Stimulated activated CD4-positive, alpha-beta T cell treated with anti-CD3 and anti-CD28 coated beads, Interleukin-2, amount 100 ng/mL, for 48 hours (primary cell): ENCODE data around the gene THRAP3.
A peak's percentile ranks its signal among the peaks of the same experiment; 100 is the strongest.

Source experiments
- DNase-seq, 2 donors: peaks; one replicate each; pipeline ENCODE4 v3.0.0-alpha.2; 2020

The THRAP3 gene

GRCh38 chr1:36329817-36330216 lies 105.6 kb downstream of the THRAP3 start:
- DNase-seq: no peak

GRCh38 chr1:36330940-36331339 lies 106.7 kb downstream of the THRAP3 start:
- DNase-seq: no peak

DNA sequence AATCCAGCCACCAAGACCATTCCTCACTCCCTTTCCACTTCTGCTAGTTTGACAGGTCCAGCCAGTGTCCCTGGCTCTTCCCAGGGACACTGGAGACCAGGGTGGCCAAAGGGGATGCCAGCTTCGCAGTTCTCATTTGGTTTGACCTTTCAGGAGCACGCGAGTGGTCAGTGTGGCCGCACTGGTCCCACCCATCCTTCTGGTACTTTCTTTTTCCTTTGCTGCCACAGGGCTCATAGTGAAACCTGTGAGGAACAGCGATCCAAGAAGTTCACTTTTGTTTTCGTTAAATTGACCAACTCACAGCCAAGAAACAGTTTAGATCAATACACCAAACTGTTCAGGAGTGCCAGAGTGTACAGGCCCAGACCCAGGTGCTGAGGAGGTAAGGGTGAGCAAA lies 113.6 kb downstream of the THRAP3 start:
- DNase-seq: no peak

DNA sequence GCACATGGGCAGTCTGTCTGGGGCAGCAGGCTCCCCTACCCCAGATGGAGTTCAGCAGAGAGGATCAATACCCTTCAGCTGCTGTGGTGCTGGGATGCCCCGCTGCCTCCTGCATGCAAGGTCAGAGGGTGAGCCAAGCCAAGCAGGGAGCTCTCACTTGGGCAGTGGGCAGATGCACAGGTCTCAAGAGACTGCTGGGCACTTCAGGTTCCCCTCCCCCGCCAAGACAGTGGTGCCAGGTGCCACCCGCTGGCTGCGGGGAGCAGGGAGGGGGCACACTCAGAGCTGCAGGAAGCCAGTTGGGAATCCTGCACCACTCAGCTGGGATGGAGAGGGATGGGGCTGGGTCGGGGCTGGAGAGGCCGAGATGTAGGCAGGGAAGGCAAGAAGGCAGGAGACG lies 115.0 kb downstream of the THRAP3 start:
- DNase-seq: no peak

DNA sequence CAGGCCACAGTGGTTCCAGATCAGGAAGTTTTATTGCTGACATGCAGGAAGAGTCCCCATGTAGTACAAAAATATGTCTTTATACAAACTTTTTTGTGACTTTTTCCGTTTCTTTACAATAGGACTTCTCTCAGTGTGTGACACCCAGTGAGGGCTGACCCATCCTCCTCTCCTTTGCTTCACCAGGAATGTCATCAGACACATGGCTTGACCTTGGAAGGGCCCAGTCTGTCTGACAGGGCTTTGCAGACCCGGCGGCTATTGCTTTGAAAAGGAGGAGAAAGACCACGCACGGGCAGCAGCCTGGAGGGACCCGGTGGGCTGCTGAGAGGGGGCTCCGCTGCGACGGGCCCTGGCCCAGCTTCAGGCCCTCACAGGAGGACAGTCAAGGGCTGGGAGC lies 115.4 kb downstream of the THRAP3 start:
- no peak for DNase-seq

- no peak for DNase-seq
Observed at GRCh38 chr1:36341626-36342320, 117.5 kb downstream of the THRAP3 start.

DNA sequence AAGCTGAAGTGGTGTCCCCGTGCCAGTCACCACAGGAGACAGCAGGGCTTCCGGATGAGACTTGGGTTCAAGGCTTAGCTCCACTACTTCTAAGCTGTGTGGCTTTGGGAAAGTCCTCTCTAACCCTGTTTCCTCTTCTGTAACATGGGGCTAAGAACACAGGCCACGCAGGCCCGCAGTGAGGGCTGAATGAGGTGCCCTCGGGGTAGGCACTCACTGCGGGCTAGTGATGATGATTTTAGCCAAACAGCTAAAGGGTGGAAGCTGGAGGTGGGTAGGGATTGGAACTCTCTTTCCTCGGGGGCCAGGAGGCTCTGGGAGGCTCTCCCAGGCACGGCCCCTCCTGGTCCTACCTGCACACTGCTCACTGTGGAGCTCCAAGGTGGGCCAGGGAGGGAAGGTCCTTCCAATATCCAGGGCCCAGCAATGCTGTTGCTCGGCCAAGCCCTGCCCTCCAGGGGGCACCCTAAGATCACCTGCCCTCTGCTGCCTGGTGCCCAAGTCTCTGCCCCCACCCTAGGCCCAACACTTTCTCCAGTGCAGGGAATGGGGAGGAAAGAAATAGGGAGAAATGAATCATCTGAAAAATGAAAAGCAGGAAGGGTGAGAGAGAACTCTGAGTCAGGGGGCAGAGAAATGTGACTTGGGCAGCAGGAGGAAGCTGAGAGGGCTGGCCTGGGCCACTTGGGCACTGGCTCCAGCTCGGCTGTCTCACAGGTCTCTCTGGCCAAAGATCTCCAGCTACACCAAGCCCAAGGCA lies 118.4 kb downstream of the THRAP3 start:
- DNase-seq: peak in 1 of 2 donors; percentile 53

GRCh38 chr1:36343651-36344394 lies 119.6 kb downstream of the THRAP3 start:
- DNase-seq: no peak

DNA sequence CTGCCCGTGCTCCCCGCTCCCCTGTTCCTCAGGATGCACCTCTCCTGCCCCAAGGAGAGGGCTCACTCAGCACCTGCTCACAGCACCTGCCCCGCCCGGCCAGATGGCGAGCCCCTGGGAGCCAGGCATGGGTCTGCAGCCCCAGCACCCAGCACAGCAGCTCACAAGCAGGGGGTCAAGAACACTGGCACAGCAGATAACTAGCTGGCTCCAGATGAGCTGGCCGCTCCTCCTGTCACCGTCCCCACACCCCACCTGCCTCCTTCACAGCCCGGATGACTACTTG lies 120.1 kb downstream of the THRAP3 start:
- no peak for DNase-seq

- DNase-seq: no peak
Observed at GRCh38 chr1:36345353-36345752, 121.1 kb downstream of the THRAP3 start.

DNA sequence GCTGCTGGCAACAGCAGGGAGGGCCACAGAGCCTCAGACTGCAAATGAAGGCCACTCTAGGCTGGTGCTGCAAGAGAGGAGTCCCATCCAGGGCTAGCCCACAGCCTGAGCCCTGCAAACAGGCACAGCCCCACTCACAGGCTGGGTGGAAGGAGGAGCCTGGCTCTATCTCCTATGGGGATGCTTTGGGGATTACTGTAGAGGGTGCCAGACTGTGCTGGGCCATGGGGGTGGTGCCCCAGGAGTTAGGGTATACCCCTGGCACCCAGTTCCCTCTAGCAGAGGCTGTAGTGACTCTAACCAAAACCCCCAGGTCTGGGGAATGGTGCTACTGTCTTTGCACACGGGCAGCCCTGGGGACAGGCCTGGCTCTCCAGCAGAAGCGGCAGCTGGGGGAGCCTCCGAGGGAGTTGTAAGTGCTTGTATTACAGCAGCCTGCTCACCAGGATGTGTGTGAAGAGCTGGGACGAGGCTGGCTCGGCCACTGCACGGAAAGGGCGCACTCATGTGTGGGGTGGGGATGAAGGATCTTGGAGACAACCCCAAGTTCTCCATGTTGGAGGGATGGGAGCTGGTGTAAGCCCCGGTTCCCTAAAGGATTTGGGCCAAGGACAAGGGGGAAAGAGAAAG lies 122.6 kb downstream of the THRAP3 start:
- no peak for DNase-seq

DNA sequence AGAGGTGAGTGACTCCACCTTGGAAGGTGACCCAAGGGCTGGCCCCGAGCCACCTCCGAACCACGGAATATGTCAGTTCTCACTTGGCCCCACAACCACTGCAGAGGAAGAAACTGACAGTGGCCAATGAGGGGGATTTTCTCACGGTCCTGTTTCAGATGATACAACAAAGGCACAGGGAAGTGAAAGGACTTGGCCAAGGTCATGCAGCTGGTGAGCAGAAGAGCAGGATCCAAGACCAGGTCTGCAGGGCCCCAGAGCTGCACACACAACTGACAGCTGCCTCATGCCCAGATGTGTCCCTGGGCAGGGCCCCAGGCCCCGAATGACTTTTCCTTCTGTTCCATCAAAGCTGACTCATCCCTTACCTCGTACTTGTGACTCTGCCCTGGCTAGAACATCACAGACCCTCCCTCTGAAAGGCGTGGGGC lies 125.0 kb downstream of the THRAP3 start:
- DNase-seq: no peak

- no peak for DNase-seq
Observed at GRCh38 chr1:36349839-36350238, 125.6 kb downstream of the THRAP3 start.

DNA sequence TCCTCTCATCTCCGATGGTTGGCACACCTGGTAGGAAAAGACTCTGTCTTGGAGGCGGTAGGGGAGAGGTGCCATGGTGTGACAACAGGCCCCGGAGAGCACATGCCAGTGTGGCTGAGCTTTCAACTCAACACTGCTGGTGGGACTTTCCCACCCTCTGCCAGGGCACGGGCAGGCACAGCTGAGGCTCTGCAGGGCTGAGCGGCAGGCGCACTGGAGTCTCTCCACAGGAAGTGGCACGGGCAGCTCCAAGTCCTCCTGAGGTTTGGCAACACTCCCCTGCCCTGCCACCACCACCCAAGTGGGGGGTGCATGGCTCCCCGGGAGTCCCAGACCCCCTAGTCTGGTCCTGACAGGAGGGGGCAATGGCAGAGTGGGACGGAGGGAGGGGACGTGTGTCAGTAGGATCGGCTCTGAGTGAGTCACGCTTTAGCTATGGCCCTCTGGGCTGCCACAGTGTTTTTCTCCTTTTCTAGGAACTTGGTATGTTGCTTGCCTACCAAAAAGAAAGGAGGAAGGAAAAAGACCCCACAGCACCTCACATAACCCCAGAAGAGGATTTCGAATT lies 126.5 kb downstream of the THRAP3 start:
- no peak for DNase-seq

- DNase-seq: no peak
Observed at GRCh38 chr1:36351227-36351977, 127.2 kb downstream of the THRAP3 start.

DNA sequence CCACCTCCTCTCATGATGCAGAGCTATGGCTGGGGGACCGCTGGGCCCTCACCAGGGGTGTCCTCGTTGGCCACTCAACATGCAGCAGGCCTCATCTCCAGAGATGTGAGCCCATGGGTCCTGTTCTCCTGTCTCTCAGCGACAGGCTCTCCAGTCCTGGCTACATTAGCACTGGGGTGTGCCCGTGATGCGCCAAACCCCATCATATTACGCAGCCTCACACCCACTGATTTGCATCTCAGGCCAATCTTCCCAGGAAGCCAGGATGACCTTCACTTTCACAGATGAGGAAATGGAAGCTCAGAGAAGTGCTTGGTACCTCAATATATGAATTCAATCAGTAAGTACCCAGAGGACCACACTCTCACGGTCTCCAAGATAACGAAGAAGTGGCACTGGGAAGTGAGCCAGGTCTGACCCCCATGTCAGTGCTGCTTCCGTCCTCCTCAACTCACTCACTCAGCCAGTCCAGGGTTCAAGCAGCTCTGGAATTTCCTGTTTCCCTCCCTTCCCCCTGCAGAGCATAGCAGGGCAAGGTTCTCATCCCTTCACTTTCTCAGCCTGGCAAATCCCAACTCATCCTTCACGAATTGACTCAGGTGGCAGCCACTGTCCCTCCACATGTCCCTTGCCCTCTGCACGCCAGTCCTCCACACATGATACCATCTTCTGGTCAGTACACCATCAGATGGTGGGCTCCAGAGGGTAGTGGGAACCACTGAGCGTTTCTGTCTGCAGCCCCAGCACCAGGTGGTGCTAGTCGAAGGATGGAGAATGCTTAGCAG lies 128.1 kb downstream of the THRAP3 start:
- no peak for DNase-seq

DNA sequence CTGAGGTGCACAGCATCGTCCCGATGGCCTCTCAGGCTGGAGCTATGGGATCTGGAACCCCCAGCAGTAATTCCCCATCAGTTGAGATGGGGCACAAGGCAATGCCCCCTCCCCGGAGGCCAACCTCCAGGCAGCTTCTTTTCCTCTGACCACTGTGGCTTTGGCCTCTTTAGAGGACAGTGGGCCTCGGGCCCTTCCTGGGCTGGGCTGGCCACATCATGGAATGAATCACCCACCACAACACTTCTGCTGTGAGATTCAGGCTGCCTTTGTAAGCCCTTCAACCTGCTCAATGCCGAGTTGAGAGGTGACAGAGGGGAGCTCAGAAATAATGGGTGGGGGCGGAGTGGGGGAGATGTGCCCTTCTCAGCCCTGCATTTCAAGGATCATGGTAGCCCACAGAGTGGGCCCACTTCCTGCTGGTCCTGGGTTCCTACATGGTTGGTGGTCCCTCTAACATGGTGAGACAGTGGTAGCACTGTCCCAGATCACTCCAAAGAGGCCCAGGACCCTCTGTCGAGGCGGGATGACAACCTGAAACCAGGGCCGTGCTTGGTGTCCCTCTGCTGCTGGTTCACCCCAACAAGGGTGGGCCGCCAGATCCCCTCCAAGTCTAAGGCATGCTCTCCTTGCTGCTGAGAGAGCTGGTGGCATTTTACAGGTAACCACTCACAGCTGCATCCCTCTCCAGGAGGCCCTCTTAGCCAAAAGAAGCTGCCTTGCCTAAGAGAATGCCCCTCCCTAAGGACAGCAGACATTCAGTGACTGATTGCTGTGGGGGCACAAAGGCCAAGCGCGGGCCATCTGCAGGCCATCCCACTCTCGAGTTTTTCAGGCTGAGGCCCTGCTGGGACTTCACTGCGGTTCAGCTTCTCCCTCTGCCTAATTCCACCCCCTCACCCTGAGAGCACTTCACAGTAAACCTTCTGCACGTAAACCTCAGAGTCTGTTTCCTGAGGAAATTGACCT lies 129.0 kb downstream of the THRAP3 start:
- no peak for DNase-seq

DNA sequence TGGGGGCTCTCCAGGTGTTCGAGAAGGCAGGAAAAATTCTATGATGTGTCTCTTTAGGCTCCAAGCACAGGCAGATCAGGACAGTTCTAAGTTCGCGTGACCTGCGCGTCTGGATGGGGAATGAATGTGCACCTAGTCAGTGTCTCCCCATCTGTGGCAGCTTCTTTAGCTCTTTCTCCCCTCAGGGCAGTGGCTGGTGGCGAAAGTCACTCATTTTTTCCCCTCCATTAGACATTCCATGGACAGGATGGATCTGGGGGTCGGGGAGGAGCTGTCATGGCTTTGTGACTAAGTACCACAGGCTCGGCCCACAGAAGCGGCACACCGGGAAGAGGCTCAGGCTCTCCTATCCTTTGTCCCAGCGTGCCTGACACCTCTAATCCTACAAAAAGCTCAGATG lies 130.2 kb downstream of the THRAP3 start:
- DNase-seq: no peak
